Duodenal mucosa (tissue), 2 donors: ENCODE data around the gene HGS.

Source experiments
- H3K27ac ChIP-seq: one replicate; pipeline ENCODE4 v1.7.0; 2013; ENCODE audit warnings: low read depth, low read length
- H3K27me3 ChIP-seq, 2 donors: one replicate each; pipeline ENCODE4 v1.7.0; 2013; ENCODE audit warnings: low read length in 2 of 2, control low read depth in 1 of 2; ENCODE audit not compliant: insufficient read depth in 2 of 2, control insufficient read depth in 1 of 2
- H3K36me3 ChIP-seq, 2 donors: one replicate each; pipeline ENCODE4 v1.7.0; 2013; ENCODE audit warnings: low read length in 2 of 2, control low read depth in 1 of 2; ENCODE audit not compliant: insufficient read depth in 2 of 2, control insufficient read depth in 1 of 2
- H3K4me1 ChIP-seq, 2 donors: one replicate each; pipeline ENCODE4 v1.7.0; 2013; ENCODE audit warnings: low read length in 2 of 2, control low read depth in 1 of 2; ENCODE audit not compliant: insufficient read depth in 2 of 2, control insufficient read depth in 1 of 2
- H3K4me3 ChIP-seq, 2 donors: one replicate each; pipeline ENCODE4 v1.7.0; 2013; ENCODE audit warnings: low read length in 2 of 2, low read depth in 1 of 2
- H3K9ac ChIP-seq, 2 donors: one replicate each; pipeline ENCODE4 v1.7.0; 2013; ENCODE audit warnings: low read length in 2 of 2, low read depth in 1 of 2
- H3K9me3 ChIP-seq, 2 donors: one replicate each; pipeline ENCODE4 v1.7.0; 2013; ENCODE audit warnings: low read length in 2 of 2, control low read depth in 1 of 2; ENCODE audit not compliant: control insufficient read depth in 1 of 2

The HGS gene

DNA sequence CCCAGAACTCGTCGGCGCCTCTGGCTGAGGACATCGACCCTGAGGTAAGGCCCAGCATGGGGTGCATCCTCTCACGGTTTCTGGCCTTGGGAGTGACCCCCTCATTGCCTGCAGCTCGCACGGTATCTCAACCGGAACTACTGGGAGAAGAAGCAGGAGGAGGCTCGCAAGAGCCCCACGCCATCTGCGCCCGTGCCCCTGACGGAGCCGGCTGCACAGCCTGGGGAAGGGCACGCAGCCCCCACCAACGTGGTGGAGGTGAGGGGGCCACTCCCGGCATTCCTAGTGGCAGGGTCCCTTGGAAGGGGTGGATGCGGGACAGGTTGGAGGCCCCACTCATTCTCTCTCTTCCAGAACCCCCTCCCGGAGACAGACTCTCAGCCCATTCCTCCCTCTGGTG, 11.0 kb downstream of the HGS start:
- H3K27ac ChIP-seq = no peak overlapping the region
- H3K4me1 ChIP-seq = no peaks in the 10 kb centered on the region
- H3K9ac ChIP-seq = no peak overlapping the region
- H3K36me3 ChIP-seq = peaks cover 50 to 93% of the 10 kb centered on the region in 2 donors
- H3K4me3 ChIP-seq = no peak overlapping the region
- no peaks in the 10 kb centered on the region for H3K9me3 ChIP-seq
- no peaks in the 10 kb centered on the region for H3K27me3 ChIP-seq

GRCh38 chr17:81695211-81695610, 11.4 kb downstream of the HGS start:
- Histone ChIP-seq H3K27me3 (no peaks in the 10 kb centered on the region), H3K36me3 (peaks cover 50 to 89% of the 10 kb centered on the region in 2 donors), H3K9ac (no peak overlapping the region), H3K9me3 (no peaks in the 10 kb centered on the region), H3K4me1 (no peaks in the 10 kb centered on the region), H3K27ac (no peak overlapping the region), H3K4me3 (no peak overlapping the region)

DNA sequence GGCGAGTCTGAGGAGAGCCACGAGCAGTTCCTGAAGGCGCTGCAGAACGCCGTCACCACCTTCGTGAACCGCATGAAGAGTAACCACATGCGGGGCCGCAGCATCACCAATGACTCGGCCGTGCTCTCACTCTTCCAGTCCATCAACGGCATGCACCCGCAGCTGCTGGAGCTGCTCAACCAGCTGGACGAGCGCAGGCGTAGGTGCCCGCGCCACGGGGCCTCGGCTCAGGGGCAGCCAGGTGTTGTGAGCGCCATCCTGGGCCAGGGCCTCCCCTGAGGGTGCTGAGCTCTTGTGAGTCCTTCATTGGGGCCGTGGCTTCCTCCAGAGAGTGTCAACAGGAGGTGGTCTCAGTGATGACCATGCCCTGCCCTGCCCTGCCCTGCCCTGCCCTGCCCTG, 12.0 kb downstream of the HGS start:
- Histone ChIP-seq H3K27me3 (no peaks in the 10 kb centered on the region), H3K9me3 (no peaks in the 10 kb centered on the region), H3K4me3 (no peak overlapping the region), H3K4me1 (peaks cover 2% of the 10 kb centered on the region in 2 donors), H3K9ac (no peak overlapping the region), H3K36me3 (peaks cover 46 to 86% of the 10 kb centered on the region in 2 donors), H3K27ac (no peak overlapping the region)

GRCh38 chr17:81696218-81696941, 12.6 kb downstream of the HGS start:
- Histone ChIP-seq H3K4me1 (peaks cover 8% of the 10 kb centered on the region in 2 donors), H3K27me3 (no peaks in the 10 kb centered on the region), H3K9ac (no peak overlapping the region), H3K4me3 (no peak overlapping the region), H3K27ac (no peak overlapping the region), H3K9me3 (no peaks in the 10 kb centered on the region), H3K36me3 (peaks cover 46 to 86% of the 10 kb centered on the region in 2 donors)

DNA sequence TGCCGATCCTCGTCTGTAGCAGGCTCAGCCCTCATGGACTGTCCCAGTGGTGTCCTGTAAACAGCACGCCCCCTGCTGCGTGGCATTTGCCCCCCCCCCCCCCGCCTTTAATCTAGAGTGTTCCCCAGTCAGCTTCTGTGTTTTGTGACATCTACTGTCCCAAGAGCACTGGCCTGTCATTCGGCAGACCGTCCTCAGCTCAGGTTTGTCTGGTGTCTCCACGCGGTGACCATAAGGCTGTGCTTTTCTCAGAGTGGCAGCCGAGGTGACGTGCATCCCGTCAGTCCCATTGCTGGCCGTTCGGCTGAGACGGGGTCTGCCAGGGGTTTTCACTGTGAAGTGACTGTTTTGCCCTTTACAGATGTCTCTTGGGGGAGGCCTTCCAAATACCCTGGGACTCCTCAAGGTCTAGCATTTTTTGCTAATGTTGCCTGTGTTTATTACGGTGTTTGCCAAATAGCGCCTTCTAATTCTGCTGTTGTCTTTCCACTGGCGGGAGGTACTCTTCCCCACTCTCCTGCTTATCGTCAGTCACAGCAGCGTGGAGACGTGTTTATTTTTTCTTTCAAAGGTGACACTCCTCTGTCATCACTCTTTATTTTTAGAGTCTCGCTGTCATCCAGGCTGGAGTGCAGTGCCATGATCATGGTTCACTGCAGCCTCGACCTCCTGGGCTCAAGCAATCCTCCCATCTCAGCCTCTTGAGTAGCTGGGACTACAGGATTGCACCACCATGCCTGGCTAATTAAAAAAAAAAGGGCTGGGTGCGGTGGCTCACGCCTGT, 13.6 kb downstream of the HGS start:
- peaks cover 15 to 19% of the 10 kb centered on the region in 2 donors for H3K4me1 ChIP-seq
- H3K4me3 ChIP-seq = no peak overlapping the region
- H3K9ac ChIP-seq = no peak overlapping the region
- H3K9me3 ChIP-seq = no peaks in the 10 kb centered on the region
- H3K36me3 ChIP-seq = peaks cover 46 to 81% of the 10 kb centered on the region in 2 donors
- no peak overlapping the region for H3K27ac ChIP-seq
- H3K27me3 ChIP-seq = no peaks in the 10 kb centered on the region

DNA sequence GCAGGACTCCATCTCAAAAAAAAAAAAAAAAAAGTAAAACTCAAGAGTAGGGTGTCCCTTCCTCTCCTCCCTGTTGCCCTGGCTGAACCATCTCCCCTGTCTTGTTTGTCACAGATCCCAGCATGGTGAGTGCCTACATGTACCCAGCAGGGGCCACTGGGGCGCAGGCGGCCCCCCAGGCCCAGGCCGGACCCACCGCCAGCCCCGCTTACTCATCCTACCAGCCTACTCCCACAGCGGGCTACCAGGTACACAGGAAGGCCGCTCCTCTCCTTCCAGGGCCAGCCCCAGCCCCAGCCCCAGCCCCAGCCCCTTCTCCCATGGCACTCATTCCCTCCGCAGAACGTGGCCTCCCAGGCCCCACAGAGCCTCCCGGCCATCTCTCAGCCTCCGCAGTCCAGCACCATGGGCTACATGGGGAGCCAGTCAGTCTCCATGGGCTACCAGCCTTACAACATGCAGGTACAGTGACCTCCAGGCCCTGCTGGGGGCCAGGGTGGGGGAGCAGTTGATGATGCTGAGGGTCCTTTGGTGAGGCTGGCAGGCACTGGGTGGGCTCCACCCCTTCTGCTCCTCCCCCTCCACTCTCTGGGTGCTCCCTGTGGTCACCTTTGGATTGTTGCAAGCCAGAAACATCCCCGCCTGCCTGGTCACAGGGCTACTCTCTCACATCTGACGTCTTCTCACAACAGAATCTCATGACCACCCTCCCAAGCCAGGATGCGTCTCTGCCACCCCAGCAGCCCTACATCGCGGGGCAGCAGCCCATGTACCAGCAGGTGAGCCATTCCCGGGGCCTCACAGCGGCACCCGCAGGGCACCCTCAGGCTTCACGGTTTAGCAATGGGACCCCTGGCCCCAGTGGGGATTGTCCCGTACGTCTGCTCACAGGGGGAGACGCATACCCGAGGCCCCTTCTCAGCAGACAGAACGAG, 16.8 kb downstream of the HGS start:
- H3K27me3 ChIP-seq = no peaks in the 10 kb centered on the region
- H3K9ac ChIP-seq = peak overlapping the region in 1 of 2 donors; percentile 18
- H3K4me3 ChIP-seq = peak overlapping the region; percentile 92 to 97
- peaks cover 25 to 62% of the 10 kb centered on the region in 2 donors for H3K36me3 ChIP-seq
- peaks cover 26 to 34% of the 10 kb centered on the region in 2 donors for H3K4me1 ChIP-seq
- H3K27ac ChIP-seq = no peak overlapping the region
- H3K9me3 ChIP-seq = no peaks in the 10 kb centered on the region

GRCh38 chr17:81701288-81702071, 17.7 kb downstream of the HGS start:
- no peak overlapping the region for H3K27ac ChIP-seq
- H3K27me3 ChIP-seq = no peaks in the 10 kb centered on the region
- peak overlapping the region; percentile 92 to 97 for H3K4me3 ChIP-seq
- H3K9ac ChIP-seq = peak overlapping the region; percentile 96 to 99
- H3K4me1 ChIP-seq = peaks cover 26 to 34% of the 10 kb centered on the region in 2 donors
- H3K9me3 ChIP-seq = no peaks in the 10 kb centered on the region
- H3K36me3 ChIP-seq = peaks cover 24 to 61% of the 10 kb centered on the region in 2 donors

GRCh38 chr17:81702934-81703746, 19.3 kb downstream of the HGS start, which contains the start of gene MRPL12:
TSS of gene MRPL12 (plus strand) at chr17:81703367. CDS start at chr17:81703502, 135 bp downstream.
- Histone ChIP-seq H3K27ac (peak within 1 kb of the TSS; percentile 89), H3K4me3 (peak within 1 kb of the TSS; percentile 92 to 97), H3K9ac (peak within 1 kb of the TSS; percentile 96 to 99), H3K4me1 (peaks cover 26 to 34% of the 10 kb centered on the region in 2 donors), H3K9me3 (no peaks in the 10 kb centered on the region), H3K27me3 (no peaks in the 10 kb centered on the region), H3K36me3 (peaks cover 20 to 61% of the 10 kb centered on the region in 2 donors)
